K562 (cell line): ENCODE data around the gene UCN. TPM values are rescaled to one million over a fixed set of nuclear protein-coding genes. Genes with fewer than 3 reads are reported as not detected.
A peak's percentile ranks its signal among the peaks of the same experiment; 100 is the strongest.

Experiments used
- CBX8 ChIP-seq: fragments of 200-600 bp; sonication (generic); IDR thresholded peaks from 2 replicates; pipeline ENCODE4 v1.6.1; 2012; ENCODE audit warnings: borderline replicate concordance, mixed run types, low read depth, mild to moderate bottlenecking, moderate library complexity, mixed read lengths, low read length, control low read depth, inconsistent platforms; ENCODE audit not compliant: poor library complexity, severe bottlenecking; ENCODE audit errors: extremely low read depth
- CEBPB ChIP-seq: fragments of 450-650 bp; IDR thresholded peaks from 2 replicates; pipeline ENCODE4 v1.6.1; 2016; ENCODE audit warnings: missing genetic modification characterization, missing compliant biosample characterization
- CTBP1 ChIP-seq: fragments of 450-650 bp; IDR thresholded peaks from 2 replicates; pipeline ENCODE4 v1.6.1; 2016; ENCODE audit warnings: borderline replicate concordance
- HEY1 ChIP-seq: fragments of 250-450 bp; sonication (Bioruptor Pico); IDR thresholded peaks from 2 replicates; pipeline ENCODE4 v1.5.0; 2020; ENCODE audit warnings: mild to moderate bottlenecking, moderate library complexity, borderline replicate concordance
- HMG20B ChIP-seq: fragments of 250-450 bp; sonication (Bioruptor Pico); IDR thresholded peaks from 2 replicates; pipeline ENCODE4 v1.5.0; 2021; ENCODE audit warnings: mild to moderate bottlenecking
- RBM22 ChIP-seq: fragments of 200-400 bp; formaldehyde crosslinking; IDR thresholded peaks from 2 replicates; pipeline ENCODE4 v1.6.1; 2018; ENCODE audit warnings: low read length, low read depth; ENCODE audit not compliant: poor library complexity, severe bottlenecking
- RCOR1 ChIP-seq, 2 experiments: IDR thresholded peaks; 2 replicates each; pipeline ENCODE4 v1.6.1; 2012; ENCODE audit warnings: low read depth in 2 of 2, low read length in 2 of 2, borderline replicate concordance in 1 of 2, improper control_type of control experiment in 1 of 2
- SETDB1 ChIP-seq: IDR thresholded peaks from one replicate; pipeline ENCODE4 v1.6.1; 2012; ENCODE audit warnings: low read length, control low read depth, inconsistent platforms
- SP1 ChIP-seq: sonication (generic); formaldehyde crosslinking; IDR thresholded peaks from 2 replicates; pipeline ENCODE4 v1.8.1; 2022; ENCODE audit warnings: mild to moderate bottlenecking, missing genetic modification reagents
- SP2 ChIP-seq: IDR thresholded peaks from 2 replicates; pipeline ENCODE4 v1.6.1; 2011; ENCODE audit warnings: mild to moderate bottlenecking, low read depth, low read length, moderate library complexity; ENCODE audit not compliant: poor library complexity, severe bottlenecking; ENCODE audit errors: extremely low read depth
- SPI1 ChIP-seq: IDR thresholded peaks from 2 replicates; pipeline ENCODE4 v1.6.1; 2011; ENCODE audit warnings: low read depth, low read length, control low read depth, borderline replicate concordance
- TAF1 ChIP-seq: IDR thresholded peaks from 2 replicates; pipeline ENCODE4 v1.6.1; 2011; ENCODE audit warnings: mild to moderate bottlenecking, low read length, moderate library complexity; ENCODE audit not compliant: insufficient read depth, control insufficient read depth, severe bottlenecking; ENCODE audit errors: extremely low read depth
- ZNF124 ChIP-seq: sonication (generic); formaldehyde crosslinking; IDR thresholded peaks from 2 replicates; pipeline ENCODE4 v1.8.1; 2022; ENCODE audit warnings: missing genetic modification reagents
- polyA plus RNA-seq, 8 experiments: library from polyadenylated mRNA; depleted of rRNA in 4 of 8; stranded (reverse) in 5 of 8; unstranded in 3 of 8; fragments of >200 nt; fragmentation: Nextera tagmentation in 2 of 8; fragmentation: Illumina TruSeq in 1 of 8; extraction: Ambion mirVana in 2 of 8; extraction: Trizol in 1 of 8; gene quantifications; 2 replicates each; pipeline versions ENCODE4 v1.2.1 to v1.2.3, GENCODE V29; 2011 to 2014; ENCODE audit warnings: inconsistent platforms in 1 of 8, missing spikeins in 1 of 8
- total RNA-seq, 7 experiments: library from RNA; depleted of rRNA in 6 of 7; stranded (reverse); fragments of >200 nt in 6 of 7; fragmentation: Illumina TruSeq in 2 of 7; extraction: Trizol in 2 of 7; gene quantifications; 2 replicates each; pipeline versions ENCODE4 v1.2.1 to v1.2.3, GENCODE V29; 2011 to 2021; ENCODE audit warnings: low replicate concordance in 1 of 7
- TF ChIP-seq, protein P1 (sequence below): fragments of 450-650 bp; formaldehyde crosslinking; IDR thresholded peaks from 2 replicates; pipeline ENCODE4 v1.4.0; 2020; ENCODE audit warnings: mild to moderate bottlenecking, moderate library complexity
- TF ChIP-seq, protein P2 (sequence below): fragments of 450-650 bp; IDR thresholded peaks from 2 replicates; pipeline ENCODE4 v1.7.1; 2018; ENCODE audit warnings: mild to moderate bottlenecking, low read depth; ENCODE audit not compliant: partially characterized antibody
- TF ChIP-seq, protein P3 (sequence below): sonication (generic); formaldehyde crosslinking; IDR thresholded peaks from 2 replicates; pipeline ENCODE4 v1.8.0; 2022; ENCODE audit warnings: mild to moderate bottlenecking, low read depth, missing genetic modification reagents
- TF ChIP-seq, protein P4 (sequence below): sonication (generic); formaldehyde crosslinking; IDR thresholded peaks from 2 replicates; pipeline ENCODE4 v1.8.0; 2022; ENCODE audit warnings: mild to moderate bottlenecking, missing genetic modification reagents

Gene UCN
- total and polyA plus RNA-seq, 9 of the 15 experiments (the other 6 are each of a cell fraction or from before 2014, with no cell fraction given), result 0.10 to 2.7 (median 0.43) TPM

DNA sequence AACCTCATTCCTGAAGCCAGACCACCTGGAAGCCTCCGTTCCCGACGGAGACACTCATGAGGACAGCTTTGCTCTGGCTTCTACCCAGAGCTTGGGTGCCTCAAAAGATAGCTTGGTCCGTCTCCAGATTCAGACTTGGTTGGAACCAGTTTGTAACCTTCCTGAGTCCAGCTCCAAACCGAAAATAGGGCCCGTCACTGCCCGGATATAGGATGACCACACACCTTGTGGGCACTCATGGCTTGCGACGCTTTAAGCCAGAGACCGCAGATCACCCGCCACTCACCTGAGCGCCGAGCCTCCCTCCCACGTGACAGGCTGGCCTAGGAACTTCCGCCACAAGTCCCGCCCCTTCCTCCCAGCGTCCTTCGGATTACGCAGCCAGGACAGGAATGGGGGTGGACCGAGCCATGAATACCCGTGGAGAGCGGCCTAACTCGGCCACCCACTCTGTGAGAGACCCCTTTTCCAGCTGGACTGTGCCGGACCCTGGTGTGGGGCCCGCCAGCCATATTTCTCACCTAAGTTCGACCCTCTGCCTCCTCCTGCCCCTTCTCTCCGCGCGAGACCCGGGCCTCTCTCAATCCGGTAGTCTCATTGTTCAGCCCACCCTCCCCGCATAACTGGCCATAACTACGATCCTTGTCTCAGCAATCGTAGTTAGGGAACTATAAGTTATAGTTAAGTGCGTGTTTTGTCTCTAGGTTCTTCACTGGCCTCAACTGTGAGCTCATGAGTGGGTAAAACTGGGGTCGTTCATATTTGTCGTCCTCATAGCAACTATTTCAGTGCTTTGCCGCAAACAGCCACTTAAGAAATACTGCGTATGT, 14.7 kb upstream of the UCN start, which contains the start of gene MPV17 (continued):
- TF ChIP-seq HEY1 (CRISPR knock-in tag), result 0 out of 2 replicates have a peak, but pooled peaks have one; percentile 37
- 0 out of 4 replicates have a peak, but pooled peaks of 1 of the 2 experiments have one; percentile 18 for TF ChIP-seq RCOR1 (IDR thresholded peaks at IDR 0.05; ENCODE audit: borderline replicate concordance in 1 of 2, low read depth in 2 of 2, low read length in 2 of 2)
- peak; percentile 9 for TF ChIP-seq RBM22
- TF ChIP-seq CEBPB, result 0 out of 2 replicates have a peak, but pooled peaks have one; percentile 10
- peak; percentile 62; the same call in 1 of the 2 replicates for TF ChIP-seq SPI1
- TF ChIP-seq CBX8, result no peak
- TF ChIP-seq CTBP1, result peak; percentile 53; the same call in 1 of the 2 replicates
- TF ChIP-seq, protein P1, sequence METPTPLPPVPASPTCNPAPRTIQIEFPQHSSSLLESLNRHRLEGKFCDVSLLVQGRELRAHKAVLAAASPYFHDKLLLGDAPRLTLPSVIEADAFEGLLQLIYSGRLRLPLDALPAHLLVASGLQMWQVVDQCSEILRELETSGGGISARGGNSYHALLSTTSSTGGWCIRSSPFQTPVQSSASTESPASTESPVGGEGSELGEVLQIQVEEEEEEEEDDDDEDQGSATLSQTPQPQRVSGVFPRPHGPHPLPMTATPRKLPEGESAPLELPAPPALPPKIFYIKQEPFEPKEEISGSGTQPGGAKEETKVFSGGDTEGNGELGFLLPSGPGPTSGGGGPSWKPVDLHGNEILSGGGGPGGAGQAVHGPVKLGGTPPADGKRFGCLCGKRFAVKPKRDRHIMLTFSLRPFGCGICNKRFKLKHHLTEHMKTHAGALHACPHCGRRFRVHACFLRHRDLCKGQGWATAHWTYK, result peak; percentile 79
- TF ChIP-seq SP1, result peak; percentile 84
- TF ChIP-seq, protein P2, sequence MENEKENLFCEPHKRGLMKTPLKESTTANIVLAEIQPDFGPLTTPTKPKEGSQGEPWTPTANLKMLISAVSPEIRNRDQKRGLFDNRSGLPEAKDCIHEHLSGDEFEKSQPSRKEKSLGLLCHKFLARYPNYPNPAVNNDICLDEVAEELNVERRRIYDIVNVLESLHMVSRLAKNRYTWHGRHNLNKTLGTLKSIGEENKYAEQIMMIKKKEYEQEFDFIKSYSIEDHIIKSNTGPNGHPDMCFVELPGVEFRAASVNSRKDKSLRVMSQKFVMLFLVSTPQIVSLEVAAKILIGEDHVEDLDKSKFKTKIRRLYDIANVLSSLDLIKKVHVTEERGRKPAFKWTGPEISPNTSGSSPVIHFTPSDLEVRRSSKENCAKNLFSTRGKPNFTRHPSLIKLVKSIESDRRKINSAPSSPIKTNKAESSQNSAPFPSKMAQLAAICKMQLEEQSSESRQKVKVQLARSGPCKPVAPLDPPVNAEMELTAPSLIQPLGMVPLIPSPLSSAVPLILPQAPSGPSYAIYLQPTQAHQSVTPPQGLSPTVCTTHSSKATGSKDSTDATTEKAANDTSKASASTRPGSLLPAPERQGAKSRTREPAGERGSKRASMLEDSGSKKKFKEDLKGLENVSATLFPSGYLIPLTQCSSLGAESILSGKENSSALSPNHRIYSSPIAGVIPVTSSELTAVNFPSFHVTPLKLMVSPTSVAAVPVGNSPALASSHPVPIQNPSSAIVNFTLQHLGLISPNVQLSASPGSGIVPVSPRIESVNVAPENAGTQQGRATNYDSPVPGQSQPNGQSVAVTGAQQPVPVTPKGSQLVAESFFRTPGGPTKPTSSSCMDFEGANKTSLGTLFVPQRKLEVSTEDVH, result peak; percentile 80
- no peak for TF ChIP-seq SETDB1
- TF ChIP-seq SP2, result peak; percentile 20
- 0 out of 2 replicates have a peak, but pooled peaks have one; percentile 85 for TF ChIP-seq HMG20B (CRISPR knock-in tag)
- TF ChIP-seq, protein P3, sequence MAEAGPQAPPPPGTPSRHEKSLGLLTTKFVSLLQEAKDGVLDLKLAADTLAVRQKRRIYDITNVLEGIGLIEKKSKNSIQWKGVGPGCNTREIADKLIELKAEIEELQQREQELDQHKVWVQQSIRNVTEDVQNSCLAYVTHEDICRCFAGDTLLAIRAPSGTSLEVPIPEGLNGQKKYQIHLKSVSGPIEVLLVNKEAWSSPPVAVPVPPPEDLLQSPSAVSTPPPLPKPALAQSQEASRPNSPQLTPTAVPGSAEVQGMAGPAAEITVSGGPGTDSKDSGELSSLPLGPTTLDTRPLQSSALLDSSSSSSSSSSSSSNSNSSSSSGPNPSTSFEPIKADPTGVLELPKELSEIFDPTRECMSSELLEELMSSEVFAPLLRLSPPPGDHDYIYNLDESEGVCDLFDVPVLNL (CRISPR knock-in tag), result no peak
- TF ChIP-seq, protein P4, sequence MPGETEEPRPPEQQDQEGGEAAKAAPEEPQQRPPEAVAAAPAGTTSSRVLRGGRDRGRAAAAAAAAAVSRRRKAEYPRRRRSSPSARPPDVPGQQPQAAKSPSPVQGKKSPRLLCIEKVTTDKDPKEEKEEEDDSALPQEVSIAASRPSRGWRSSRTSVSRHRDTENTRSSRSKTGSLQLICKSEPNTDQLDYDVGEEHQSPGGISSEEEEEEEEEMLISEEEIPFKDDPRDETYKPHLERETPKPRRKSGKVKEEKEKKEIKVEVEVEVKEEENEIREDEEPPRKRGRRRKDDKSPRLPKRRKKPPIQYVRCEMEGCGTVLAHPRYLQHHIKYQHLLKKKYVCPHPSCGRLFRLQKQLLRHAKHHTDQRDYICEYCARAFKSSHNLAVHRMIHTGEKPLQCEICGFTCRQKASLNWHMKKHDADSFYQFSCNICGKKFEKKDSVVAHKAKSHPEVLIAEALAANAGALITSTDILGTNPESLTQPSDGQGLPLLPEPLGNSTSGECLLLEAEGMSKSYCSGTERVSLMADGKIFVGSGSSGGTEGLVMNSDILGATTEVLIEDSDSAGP (CRISPR knock-in tag), result peak; percentile 77; the same call in 1 of the 2 replicates
- TF ChIP-seq ZNF124 (CRISPR knock-in tag), result no peak
- TF ChIP-seq TAF1, result peak; percentile 92
